IMR-90 (cell line): Measurements from ENCODE around the gene CACNA1D.

ENCODE experiments used
- BHLHE40 ChIP-seq: fragments of 150-350 bp; IDR thresholded peaks from 2 replicates; pipeline ENCODE4 v1.6.1; 2016; ENCODE audit warnings: mild to moderate bottlenecking, low read depth, low read length
- CEBPB ChIP-seq: IDR thresholded peaks from 2 replicates; pipeline ENCODE4 v1.6.1; 2012; ENCODE audit warnings: low read depth, low read length, improper control_type of control experiment
- CHD1 ChIP-seq: IDR thresholded peaks from 2 replicates; pipeline ENCODE4 v1.6.1; 2012; ENCODE audit warnings: low read depth, low read length, improper control_type of control experiment
- MAFK ChIP-seq: IDR thresholded peaks from 2 replicates; pipeline ENCODE4 v1.6.1; 2012; ENCODE audit warnings: low read depth, low read length, improper control_type of control experiment
- MXI1 ChIP-seq: IDR thresholded peaks from 2 replicates; pipeline ENCODE4 v1.6.1; 2012; ENCODE audit warnings: low read depth, mild to moderate bottlenecking, low read length, moderate library complexity, borderline replicate concordance
- POLR2A ChIP-seq: IDR thresholded peaks from 2 replicates; pipeline ENCODE4 v1.6.1; 2012; ENCODE audit warnings: mild to moderate bottlenecking, low read depth, low read length
- RAD21 ChIP-seq: IDR thresholded peaks from 2 replicates; pipeline ENCODE4 v1.6.1; 2012; ENCODE audit warnings: low read length, improper control_type of control experiment
- RFX5 ChIP-seq: IDR thresholded peaks from 2 replicates; pipeline ENCODE4 v1.8.0; 2012; ENCODE audit warnings: low read depth, mild to moderate bottlenecking, low read length, moderate library complexity
- TF ChIP-seq, protein P1 (sequence below): conservative IDR thresholded peaks from 2 replicates; pipeline ENCODE4 v1.5.1; 2012; ENCODE audit warnings: mild to moderate bottlenecking, low read depth, low read length, improper control_type of control experiment
- TF ChIP-seq, protein P2 (sequence below): fragments of 150-350 bp; IDR thresholded peaks from 2 replicates; pipeline ENCODE4 v1.6.1; 2017; ENCODE audit warnings: mild to moderate bottlenecking, antibody characterized with exemption, low read length, low read depth
- TF ChIP-seq, protein P3 (sequence below): fragments of 150-350 bp; IDR thresholded peaks from 2 replicates; pipeline ENCODE4 v1.6.1; 2016; ENCODE audit warnings: low read depth, mild to moderate bottlenecking, low read length, moderate library complexity, borderline replicate concordance

DNA sequence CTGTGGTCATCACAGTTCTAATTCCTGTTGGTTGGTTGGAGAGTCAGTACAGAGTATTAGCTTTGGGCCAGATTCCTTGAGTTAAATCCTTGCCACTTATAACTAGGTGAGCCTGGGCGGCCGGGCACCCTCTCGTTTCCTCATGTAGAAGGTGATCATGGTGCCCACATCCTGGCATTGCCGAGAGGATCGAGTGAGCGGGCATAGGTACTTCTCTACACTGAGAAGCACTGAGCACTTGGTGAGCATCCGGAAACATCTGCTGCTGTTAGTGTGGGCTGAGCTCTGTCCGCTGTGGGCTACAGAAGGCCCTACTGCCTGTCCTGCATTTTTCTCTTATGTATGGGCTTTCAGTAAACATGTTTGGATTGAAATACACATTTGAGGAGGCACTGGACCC is 96.2 kb downstream of the CACNA1D start:
- TF ChIP-seq, protein P1, sequence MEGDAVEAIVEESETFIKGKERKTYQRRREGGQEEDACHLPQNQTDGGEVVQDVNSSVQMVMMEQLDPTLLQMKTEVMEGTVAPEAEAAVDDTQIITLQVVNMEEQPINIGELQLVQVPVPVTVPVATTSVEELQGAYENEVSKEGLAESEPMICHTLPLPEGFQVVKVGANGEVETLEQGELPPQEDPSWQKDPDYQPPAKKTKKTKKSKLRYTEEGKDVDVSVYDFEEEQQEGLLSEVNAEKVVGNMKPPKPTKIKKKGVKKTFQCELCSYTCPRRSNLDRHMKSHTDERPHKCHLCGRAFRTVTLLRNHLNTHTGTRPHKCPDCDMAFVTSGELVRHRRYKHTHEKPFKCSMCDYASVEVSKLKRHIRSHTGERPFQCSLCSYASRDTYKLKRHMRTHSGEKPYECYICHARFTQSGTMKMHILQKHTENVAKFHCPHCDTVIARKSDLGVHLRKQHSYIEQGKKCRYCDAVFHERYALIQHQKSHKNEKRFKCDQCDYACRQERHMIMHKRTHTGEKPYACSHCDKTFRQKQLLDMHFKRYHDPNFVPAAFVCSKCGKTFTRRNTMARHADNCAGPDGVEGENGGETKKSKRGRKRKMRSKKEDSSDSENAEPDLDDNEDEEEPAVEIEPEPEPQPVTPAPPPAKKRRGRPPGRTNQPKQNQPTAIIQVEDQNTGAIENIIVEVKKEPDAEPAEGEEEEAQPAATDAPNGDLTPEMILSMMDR: no peak
- no peak for TF ChIP-seq POLR2A
- TF ChIP-seq MAFK: no peak
- TF ChIP-seq CEBPB: no peak
- TF ChIP-seq, protein P2, sequence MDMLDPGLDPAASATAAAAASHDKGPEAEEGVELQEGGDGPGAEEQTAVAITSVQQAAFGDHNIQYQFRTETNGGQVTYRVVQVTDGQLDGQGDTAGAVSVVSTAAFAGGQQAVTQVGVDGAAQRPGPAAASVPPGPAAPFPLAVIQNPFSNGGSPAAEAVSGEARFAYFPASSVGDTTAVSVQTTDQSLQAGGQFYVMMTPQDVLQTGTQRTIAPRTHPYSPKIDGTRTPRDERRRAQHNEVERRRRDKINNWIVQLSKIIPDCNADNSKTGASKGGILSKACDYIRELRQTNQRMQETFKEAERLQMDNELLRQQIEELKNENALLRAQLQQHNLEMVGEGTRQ: no peak
- no peak for TF ChIP-seq MXI1
- TF ChIP-seq RAD21: no peak
- TF ChIP-seq BHLHE40: no peak
- no peak for TF ChIP-seq CHD1
- no peak for TF ChIP-seq RFX5
- TF ChIP-seq, protein P3, sequence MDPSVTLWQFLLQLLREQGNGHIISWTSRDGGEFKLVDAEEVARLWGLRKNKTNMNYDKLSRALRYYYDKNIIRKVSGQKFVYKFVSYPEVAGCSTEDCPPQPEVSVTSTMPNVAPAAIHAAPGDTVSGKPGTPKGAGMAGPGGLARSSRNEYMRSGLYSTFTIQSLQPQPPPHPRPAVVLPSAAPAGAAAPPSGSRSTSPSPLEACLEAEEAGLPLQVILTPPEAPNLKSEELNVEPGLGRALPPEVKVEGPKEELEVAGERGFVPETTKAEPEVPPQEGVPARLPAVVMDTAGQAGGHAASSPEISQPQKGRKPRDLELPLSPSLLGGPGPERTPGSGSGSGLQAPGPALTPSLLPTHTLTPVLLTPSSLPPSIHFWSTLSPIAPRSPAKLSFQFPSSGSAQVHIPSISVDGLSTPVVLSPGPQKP: no peak
